PC-9 (cell line): Measurements from ENCODE around the gene EPHB4. TPM values are rescaled to one million over a fixed set of nuclear protein-coding genes. Genes with fewer than 3 reads are reported as not detected.

ENCODE experiments used
- BruUV-seq: library from RNA; stranded (reverse); fragments of 400-500 nt; replicated peaks from 2 replicates; lab custom pipeline; 2021; lab: Mats Ljungman, UMichigan
- CTCF ChIA-PET: fragments of 300-600 bp; sonication (Branson Sonifier 250); formaldehyde crosslinking; loops from one replicate; lab custom pipeline; 2022; ENCODE audit warnings: antibody characterized with exemption; lab: Charles Lee
- POLR2A ChIA-PET: fragments of 300-600 bp; sonication (Branson Sonifier 250); formaldehyde crosslinking; loops from one replicate; lab custom pipeline; 2022; ENCODE audit warnings: antibody characterized with exemption; ENCODE audit not compliant: unreplicated experiment; lab: Charles Lee
- DNase-seq, 2 experiments: peaks; one replicate each; pipeline versions ENCODE4 v3.0.0 to v3.0.0-alpha.2; 2015 to 2022; ENCODE audit warnings: mixed read lengths in 1 of 2
- H2AFZ ChIP-seq: fragments of 200-600 bp; sonication (generic); 2 replicates; pipeline ENCODE4 v1.8.1; 2017; ENCODE audit warnings: antibody characterized with exemption
- H3F3A ChIP-seq: fragments of 200-600 bp; sonication (generic); 2 replicates; pipeline ENCODE4 v1.8.1; 2017; ENCODE audit warnings: antibody characterized with exemption, mild to moderate bottlenecking, low read depth; ENCODE audit not compliant: insufficient read depth
- H3K27ac ChIP-seq: fragments of 200-600 bp; sonication (generic); 2 replicates; pipeline ENCODE4 v1.6.1; 2016; ENCODE audit warnings: mixed run types
- H3K27me3 ChIP-seq: fragments of 200-600 bp; sonication (generic); 2 replicates; pipeline ENCODE4 v1.6.1; 2016; ENCODE audit warnings: low read depth, mixed run types; ENCODE audit not compliant: insufficient read depth
- H3K36me3 ChIP-seq: fragments of 200-600 bp; sonication (generic); 2 replicates; pipeline ENCODE4 v1.6.1; 2016; ENCODE audit warnings: low read depth, mixed run types
- H3K4me1 ChIP-seq: fragments of 200-600 bp; sonication (generic); replicated peaks from 2 replicates; pipeline ENCODE4 v1.6.1; 2016; ENCODE audit warnings: mixed run types; ENCODE audit not compliant: insufficient read depth
- H3K4me2 ChIP-seq: fragments of 200-600 bp; sonication (generic); 2 replicates; pipeline ENCODE4 v1.6.1; 2017; ENCODE audit warnings: mixed run types
- H3K4me3 ChIP-seq: fragments of 200-600 bp; sonication (generic); 2 replicates; pipeline ENCODE4 v1.6.1; 2016; ENCODE audit warnings: mixed run types
- H3K79me2 ChIP-seq: fragments of 200-600 bp; sonication (generic); 2 replicates; pipeline ENCODE4 v1.6.1; 2017; ENCODE audit warnings: low read depth, mixed run types
- H3K9me2 ChIP-seq: fragments of 200-600 bp; sonication (generic); 2 replicates; pipeline ENCODE4 v1.8.1; 2017; ENCODE audit warnings: mild to moderate bottlenecking; ENCODE audit not compliant: insufficient read depth
- H3K9me3 ChIP-seq: fragments of 200-600 bp; sonication (generic); 2 replicates; pipeline ENCODE4 v1.8.1; 2016; ENCODE audit warnings: low read depth; ENCODE audit not compliant: insufficient read depth
- H4K20me1 ChIP-seq: fragments of 200-600 bp; sonication (generic); 2 replicates; pipeline ENCODE4 v1.8.1; 2017; ENCODE audit not compliant: insufficient read depth
- CTCF ChIP-seq: fragments of 200-600 bp; sonication (generic); conservative IDR thresholded peaks from 2 replicates; pipeline ENCODE4 v1.6.1; 2017; ENCODE audit warnings: mixed run types, antibody characterized with exemption, mild to moderate bottlenecking, moderate library complexity
- EZH2 ChIP-seq: fragments of 200-600 bp; sonication (generic); IDR thresholded peaks from 2 replicates; pipeline ENCODE4 v1.8.0; 2017; ENCODE audit warnings: antibody characterized with exemption, low read depth
- intact Hi-C: fragments of 100-400 bp; cut with micrococcal nuclease; formaldehyde crosslinking; loops from one replicate; pipeline ENCODE4 v1.10.0; 2022; ENCODE audit not compliant: unreplicated experiment
- total RNA-seq: library from RNA; stranded (reverse); gene quantifications from 2 replicates; pipeline ENCODE4 v1.2.3, GENCODE V29; 2021

EPHB4 gene
- total RNA-seq, 1 experiment from 2014 or later = 79.4 TPM

- intact Hi-C loops = loop anchor here (1.0 to 10.0 kb wide), 10 partner anchors 10 to 282 kb away; partner anchors contain the start of genes FBXO24, GIGYF1, LRCH4 and SLC12A9
- no peaks in the 10 kb centered on the region for H3K9me3 ChIP-seq
- no peak overlapping the region for H3K27ac ChIP-seq
- CTCF ChIA-PET = interaction anchor here (0.6 to 1.9 kb wide), 14 partner anchors 9 to 680 kb away, joined by 3 to 14 read pairs (median 6); partner anchors contain the start of genes EPO, POP7 and SLC12A9
- BruUV-seq = no TSS peak
- TF ChIP-seq CTCF = no peak
- no peak for TF ChIP-seq EZH2
- H3K79me2 ChIP-seq = peaks cover 4% of the 10 kb centered on the region; the same call in 1 of the 2 replicates
- no peaks in the 10 kb centered on the region for H3K27me3 ChIP-seq
- no peaks in the 10 kb centered on the region for H3K9me2 ChIP-seq
- no peaks in the 10 kb centered on the region for H3F3A ChIP-seq
- peak overlapping the region; percentile 68 for H3K4me3 ChIP-seq
- H3K4me1 ChIP-seq = peaks cover 12% of the 10 kb centered on the region; the same call in 1 of the 2 replicates
- H2AFZ ChIP-seq = peak overlapping the region; percentile 87
- peak overlapping the region; percentile 86 for H3K4me2 ChIP-seq
- H3K36me3 ChIP-seq = no peaks in the 10 kb centered on the region
- peak in 1 of 2 experiments; percentile 8 for DNase-seq
- POLR2A ChIA-PET = interaction anchor here (0.6 to 1.2 kb wide), 7 partner anchors 10 to 310 kb away, joined by 4 to 33 read pairs (median 8); partner anchors contain the start of genes POP7 and SLC12A9
- 0 out of 2 replicates have a peak, but pooled peaks cover 6% of the 10 kb centered on the region for H4K20me1 ChIP-seq
These were observed 601 bp downstream of the EPHB4 start for GRCh38 chr7:100826514-100827329.

- intact Hi-C loops = loop anchor here (1.0 to 10.0 kb wide), 8 partner anchors 24 to 281 kb away; partner anchors contain the start of genes FBXO24, GIGYF1, LRCH4 and TRIP6
- DNase-seq = peak in 1 of 2 experiments; percentile 54
- H2AFZ ChIP-seq = no peak overlapping the region; the same call in 1 of the 2 replicates
These were observed 1.4 kb downstream of the EPHB4 start for GRCh38 chr7:100825751-100826513.

More at GRCh38 chr7:100825751-100826513, 1.4 kb downstream of the EPHB4 start:
- BruUV-seq = TSS peak; percentile 71
- ChIA-PET POLR2A (interaction anchor here (0.6 kb wide), 1 partner anchor 356 kb away, joined by 7 read pairs; no protein-coding TSS in a partner anchor), CTCF (interaction anchor here (0.5 to 1.5 kb wide), 5 partner anchors 10 to 120 kb away, joined by 3 to 9 read pairs (median 3); partner anchors contain the start of gene POP7)
- Histone ChIP-seq H3K79me2 (peaks cover 4% of the 10 kb centered on the region; the same call in 1 of the 2 replicates), H4K20me1 (0 out of 2 replicates have a peak, but pooled peaks cover 6% of the 10 kb centered on the region), H3K4me3 (peak overlapping the region; percentile 68), H3F3A (no peaks in the 10 kb centered on the region), H3K9me3 (no peaks in the 10 kb centered on the region), H3K36me3 (no peaks in the 10 kb centered on the region), H3K4me2 (peak overlapping the region; percentile 86), H3K9me2 (no peaks in the 10 kb centered on the region), H3K27me3 (no peaks in the 10 kb centered on the region), H3K27ac (no peak overlapping the region), H3K4me1 (peaks cover 12% of the 10 kb centered on the region; the same call in 1 of the 2 replicates)
- no peak for TF ChIP-seq EZH2
- peak; percentile 69 for TF ChIP-seq CTCF
